IMR-90 (cell line): Measurements from ENCODE around the gene EHD4. TPM values are rescaled to one million over a fixed set of nuclear protein-coding genes. Genes with fewer than 3 reads are reported as not detected.

Experiments
- ATAC-seq: fragments of 200-7000 bp; cut with Tn5 transposase; 2 replicates; pipeline ENCODE4 v1.9.1; 2020; ENCODE audit warnings: low read depth, mild to moderate bottlenecking, moderate library complexity
- BruUV-seq: library from RNA; stranded (reverse); fragments of 400-500 nt; replicated peaks from 2 replicates; lab custom pipeline; 2021; lab: Mats Ljungman, UMichigan
- CTCF ChIA-PET: fragments of 300-600 bp; formaldehyde crosslinking; extraction: SDS; loops from one replicate; lab custom pipeline; 2021; ENCODE audit warnings: antibody characterized with exemption; lab: Yijun Ruan, JAX
- POLR2A ChIA-PET: fragments of 300-600 bp; sonication (Branson Sonifier 250); formaldehyde crosslinking; loops from one replicate; lab custom pipeline; 2022; ENCODE audit warnings: antibody characterized with exemption; ENCODE audit not compliant: unreplicated experiment; lab: Charles Lee
- DNase-seq: peaks from one replicate; pipeline ENCODE4 v3.0.0; 2013
- H2AFZ ChIP-seq: replicated peaks from 2 replicates; pipeline ENCODE3; 2013; ENCODE audit warnings: low read length, mild to moderate bottlenecking; ENCODE audit not compliant: poor library complexity
- H2AK5ac ChIP-seq: 2 replicates; pipeline ENCODE4 v1.6.1; 2013; ENCODE audit warnings: low read depth, low read length, inconsistent platforms
- H2AK9ac ChIP-seq: replicated peaks from 2 replicates; pipeline ENCODE3; 2013; ENCODE audit warnings: mild to moderate bottlenecking, low read depth, low read length, moderate library complexity; ENCODE audit not compliant: poor library complexity
- H2BK120ac ChIP-seq: 2 replicates; pipeline ENCODE4 v1.6.1; 2013; ENCODE audit warnings: low read depth, low read length, inconsistent platforms
- H2BK15ac ChIP-seq: 3 replicates; pipeline ENCODE4 v1.6.1; 2013; ENCODE audit warnings: low read depth, low read length, inconsistent platforms
- H2BK20ac ChIP-seq: 2 replicates; pipeline ENCODE4 v1.6.1; 2013; ENCODE audit warnings: low read depth, mild to moderate bottlenecking, inconsistent platforms, low read length, moderate library complexity
- H2BK5ac ChIP-seq: 2 replicates; pipeline ENCODE4 v1.6.1; 2013; ENCODE audit warnings: mild to moderate bottlenecking, low read depth, low read length, inconsistent platforms; ENCODE audit not compliant: poor library complexity, severe bottlenecking
- H3K14ac ChIP-seq: replicated peaks from 2 replicates; pipeline ENCODE4 v1.6.1; 2013; ENCODE audit warnings: low read depth, low read length, inconsistent platforms
- H3K18ac ChIP-seq: 2 replicates; pipeline ENCODE4 v1.6.1; 2013; ENCODE audit warnings: low read depth, low read length, control low read depth
- H3K23ac ChIP-seq: 2 replicates; pipeline ENCODE4 v1.6.1; 2013; ENCODE audit warnings: low read depth, low read length, inconsistent platforms
- H3K27ac ChIP-seq: 2 replicates; pipeline ENCODE4 v1.5.1; 2013; ENCODE audit warnings: mild to moderate bottlenecking, control low read depth, low read length; ENCODE audit not compliant: insufficient read depth
- H3K27me3 ChIP-seq: 2 replicates; pipeline ENCODE4 v1.6.1; 2013; ENCODE audit warnings: low read length; ENCODE audit not compliant: control insufficient read depth, insufficient read depth
- H3K36me3 ChIP-seq: 2 replicates; pipeline ENCODE4 v1.6.1; 2013; ENCODE audit warnings: low read length, mixed read lengths; ENCODE audit not compliant: control insufficient read depth, insufficient read depth
- H3K4ac ChIP-seq: 2 replicates; pipeline ENCODE4 v1.6.1; 2013; ENCODE audit warnings: low read depth, low read length, inconsistent platforms
- H3K4me1 ChIP-seq: 2 replicates; pipeline ENCODE4 v1.6.1; 2013; ENCODE audit warnings: low read length, mixed read lengths; ENCODE audit not compliant: control insufficient read depth, insufficient read depth
- H3K4me2 ChIP-seq: 2 replicates; pipeline ENCODE4 v1.6.1; 2013; ENCODE audit warnings: low read depth, mild to moderate bottlenecking, control low read depth, low read length, moderate library complexity
- H3K4me3 ChIP-seq: 2 replicates; pipeline ENCODE4 v1.5.1; 2013; ENCODE audit warnings: low read depth, mild to moderate bottlenecking, control low read depth, low read length, moderate library complexity; ENCODE audit not compliant: insufficient read depth
- H3K56ac ChIP-seq: 2 replicates; pipeline ENCODE4 v1.6.1; 2013; ENCODE audit warnings: low read length, inconsistent platforms; ENCODE audit not compliant: insufficient read depth; ENCODE audit errors: extremely low read depth
- H3K79me1 ChIP-seq, 2 experiments: 2 replicates each; pipeline ENCODE4 v1.6.1; 2013; ENCODE audit warnings: low read length in 2 of 2, inconsistent platforms in 1 of 2, low read depth in 1 of 2
- H3K9ac ChIP-seq: 2 replicates; pipeline ENCODE4 v1.6.1; 2013; ENCODE audit warnings: low read depth, low read length, control low read depth
- H3K9me1 ChIP-seq: 2 replicates; pipeline ENCODE4 v1.6.1; 2013; ENCODE audit warnings: low read length, inconsistent platforms; ENCODE audit not compliant: insufficient read depth
- H3K9me3 ChIP-seq: 2 replicates; pipeline ENCODE4 v1.6.1; 2013; ENCODE audit warnings: low read length; ENCODE audit not compliant: control insufficient read depth, insufficient read depth
- H4K20me1 ChIP-seq: 2 replicates; pipeline ENCODE4 v1.6.1; 2013; ENCODE audit warnings: low read length, inconsistent platforms; ENCODE audit not compliant: insufficient read depth
- H4K5ac ChIP-seq: 2 replicates; pipeline ENCODE4 v1.6.1; 2013; ENCODE audit warnings: mild to moderate bottlenecking, low read depth, low read length, control low read depth
- H4K8ac ChIP-seq, 2 experiments: 2 replicates each; pipeline ENCODE4 v1.6.1; 2013; ENCODE audit warnings: low read depth in 2 of 2, low read length in 2 of 2, control low read depth in 1 of 2, inconsistent platforms in 1 of 2
- H4K91ac ChIP-seq: 2 replicates; pipeline ENCODE4 v1.6.1; 2013; ENCODE audit warnings: low read depth, low read length, inconsistent platforms; ENCODE audit not compliant: insufficient read depth
- ELK1 ChIP-seq: fragments of 150-350 bp; IDR thresholded peaks from 2 replicates; pipeline ENCODE4 v1.6.1; 2016; ENCODE audit warnings: low read depth, mild to moderate bottlenecking, low read length, moderate library complexity, borderline replicate concordance
- NFE2L2 ChIP-seq: fragments of 150-350 bp; IDR thresholded peaks from 2 replicates; pipeline ENCODE4 v1.6.1; 2016; ENCODE audit warnings: low read depth, mild to moderate bottlenecking, low read length
- RCOR1 ChIP-seq: IDR thresholded peaks from 2 replicates; pipeline ENCODE4 v1.6.1; 2012; ENCODE audit warnings: mild to moderate bottlenecking, low read length, improper control_type of control experiment; ENCODE audit not compliant: insufficient replicate concordance
- WGBS, 2 experiments: methylation state at CpG; one replicate each; pipeline versions ENCODE4 v1.1.5 to v1.1.7; 2013; ENCODE audit warnings: missing lambda C conversion rate in 2 of 2; ENCODE audit not compliant: insufficient read length in 1 of 2; ENCODE audit errors: extremely low coverage in 2 of 2; 5-methylcytosine and 5-hydroxymethylcytosine counted together
- dilution Hi-C: fragments of 300-500 bp; cut with HindIII; formaldehyde crosslinking; loops from one replicate; pipeline ENCODE4 v1.14.3; 2018; ENCODE audit warnings: low sequenced_read_pairs; ENCODE audit not compliant: unreplicated experiment
- in situ Hi-C: fragments of 300-500 bp; cut with MboI; formaldehyde crosslinking; loops from 3 replicates; pipeline ENCODE4 v1.14.3; 2019; ENCODE audit warnings: low sequenced_read_pairs, inconsistent platforms, mixed read lengths
- intact Hi-C: fragments of 100-400 bp; cut with micrococcal nuclease; formaldehyde crosslinking; loops from 2 replicates; pipeline ENCODE4 v1.10.0; 2022
- polyA plus RNA-seq, 3 experiments: library from polyadenylated mRNA; depleted of rRNA; stranded (reverse); fragments of >200 nt; gene quantifications; 2 replicates each; pipeline ENCODE4 v1.2.3, GENCODE V29; 2012; ENCODE audit warnings: low replicate concordance in 1 of 3
- total RNA-seq: library from RNA; depleted of rRNA; stranded (reverse); fragments of >200 nt; gene quantifications from 2 replicates; pipeline ENCODE4 v1.2.3, GENCODE V29; 2012

EHD4 gene
- total and polyA plus RNA-seq, 2 of the 4 experiments (the other 2 are of a cell fraction) = 21.0 to 29.0 TPM

DNA sequence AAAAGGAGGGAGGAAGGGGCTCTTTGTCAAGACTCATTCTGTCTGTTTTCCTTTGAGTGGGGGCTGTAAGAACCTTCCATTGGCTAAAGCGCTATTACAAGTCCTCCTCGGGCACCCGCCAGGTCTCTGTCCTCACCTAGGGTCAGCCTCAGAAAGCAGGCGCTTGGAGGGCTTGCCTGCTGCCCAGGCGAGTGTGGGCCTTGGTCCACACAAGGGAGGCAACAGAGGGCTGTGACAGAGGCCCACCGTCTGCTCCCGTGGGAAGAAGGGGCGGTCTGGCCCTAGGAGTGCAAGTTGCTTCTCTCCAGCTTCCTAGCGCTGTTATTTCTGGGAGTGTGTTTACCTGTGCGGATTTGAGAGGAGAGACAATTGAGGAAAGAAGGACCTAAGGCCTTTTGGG, 24.0 kb upstream of the EHD4 start:
- no peak overlapping the region for H3K56ac ChIP-seq
- H4K91ac ChIP-seq = no peak overlapping the region
- no peaks in the 10 kb centered on the region for H3K79me1 ChIP-seq
- no peak overlapping the region for H3K27ac ChIP-seq
- H3K9ac ChIP-seq = no peak overlapping the region
- CTCF ChIA-PET = no interaction called here
- no peak overlapping the region for H4K5ac ChIP-seq
- H2AK9ac ChIP-seq = no peak overlapping the region
- TF ChIP-seq RCOR1 = no peak
- TF ChIP-seq ELK1 = no peak
- TF ChIP-seq NFE2L2 = no peak
- H2BK15ac ChIP-seq = no peak overlapping the region
- in situ Hi-C loops = no loop called here
- no peaks in the 10 kb centered on the region for H4K20me1 ChIP-seq
- no peak overlapping the region for H3K4ac ChIP-seq
- H3K36me3 ChIP-seq = no peaks in the 10 kb centered on the region
- H2BK5ac ChIP-seq = no peak overlapping the region
- dilution Hi-C loops = no loop called here
- intact Hi-C loops = no loop called here
- no peak overlapping the region for H2BK20ac ChIP-seq
- no peak overlapping the region for H2AFZ ChIP-seq
- 94% methylated on average over 4 of the region's 10 CpGs; no CpG with 5 or more reads in 1 of the 2 experiments for WGBS, 2 experiments
- H3K18ac ChIP-seq = no peak overlapping the region
- H3K4me3 ChIP-seq = no peak overlapping the region
- H4K8ac ChIP-seq = no peak overlapping the region
- H3K23ac ChIP-seq = no peak overlapping the region
- H3K9me3 ChIP-seq = no peaks in the 10 kb centered on the region
- BruUV-seq = no TSS peak
- ATAC-seq (no peak), DNase-seq (no peak)
- H3K4me1 ChIP-seq = no peaks in the 10 kb centered on the region
- peaks cover 58% of the 10 kb centered on the region for H3K27me3 ChIP-seq
- no peak overlapping the region for H3K4me2 ChIP-seq
- H3K9me1 ChIP-seq = no peaks in the 10 kb centered on the region
- no peak overlapping the region for H2BK120ac ChIP-seq
- no peak overlapping the region for H2AK5ac ChIP-seq
- no peak overlapping the region for H3K14ac ChIP-seq
- POLR2A ChIA-PET = no interaction called here
